Stimulated activated CD4-positive, alpha-beta T cell treated with anti-CD3 and anti-CD28 coated beads, Interleukin-4, amount 100 ng/mL, for 48 hours (primary cell): ENCODE measurements around the gene MANSC1.
A peak's percentile ranks its signal among the peaks of the same experiment; 100 is the strongest.
"Not testable (repeated sequence)": the region's sequence is repeated elsewhere in the genome, so short reads cannot be mapped to it uniquely, and the experiment has no call there.

ENCODE experiments used
- DNase-seq, 2 donors: peaks; one replicate each; pipeline ENCODE4 v3.0.0-alpha.2; 2020; ENCODE audit warnings: low read depth in 2 of 2

MANSC1 gene

DNA sequence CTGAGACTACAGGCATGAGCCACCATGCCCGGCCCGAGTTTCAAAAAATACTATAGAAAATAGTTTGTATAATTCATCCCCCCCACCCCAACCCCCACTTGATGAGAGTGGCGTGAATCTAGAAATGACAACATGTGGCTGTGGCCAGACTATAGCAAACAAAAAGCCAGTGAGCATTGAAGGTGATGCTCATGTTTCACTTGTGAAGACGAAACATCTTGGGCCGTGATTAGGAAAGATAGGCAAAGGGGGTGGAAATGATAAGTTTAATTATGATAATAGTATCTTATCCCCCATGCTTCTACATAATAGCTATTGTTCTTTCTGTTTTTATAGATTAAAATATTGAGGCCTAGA is 15.4 kb upstream of the MANSC1 start:
- no peak for DNase-seq

DNA sequence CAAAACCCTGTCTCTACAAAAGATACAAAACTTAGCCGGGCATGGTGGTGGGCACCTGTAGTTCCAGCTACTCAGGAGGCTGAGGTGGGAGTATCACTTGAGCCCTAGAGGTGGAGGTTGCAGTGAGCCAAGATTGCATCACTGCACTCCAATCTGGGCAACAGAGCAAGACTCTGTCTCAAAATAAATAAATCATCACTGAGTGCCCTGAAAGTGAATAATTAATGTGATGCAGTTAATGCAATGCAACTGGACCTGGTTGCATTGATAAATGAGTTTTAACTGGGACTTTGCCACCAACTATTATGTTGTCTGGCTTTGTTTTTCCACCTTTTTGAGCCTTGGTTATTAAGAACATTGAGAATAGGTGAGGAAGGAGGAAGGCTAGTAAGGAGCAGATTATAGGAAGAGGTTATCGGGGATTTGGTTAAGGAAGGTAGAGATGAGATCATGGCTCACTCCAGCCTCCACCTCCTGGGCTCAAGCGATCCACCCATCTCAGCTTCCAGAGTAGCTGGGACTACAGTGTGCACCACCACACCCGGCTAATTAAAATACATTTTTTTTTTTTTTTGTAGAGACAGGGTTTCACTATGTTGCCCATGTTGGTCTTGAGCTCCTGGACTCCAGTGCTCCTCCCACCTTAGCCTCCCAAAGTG is 14.9 kb upstream of the MANSC1 start:
- no peak for DNase-seq

- no peak for DNase-seq
Observed at GRCh38 chr12:12358528-12358927, 8.5 kb upstream of the MANSC1 start.

DNA sequence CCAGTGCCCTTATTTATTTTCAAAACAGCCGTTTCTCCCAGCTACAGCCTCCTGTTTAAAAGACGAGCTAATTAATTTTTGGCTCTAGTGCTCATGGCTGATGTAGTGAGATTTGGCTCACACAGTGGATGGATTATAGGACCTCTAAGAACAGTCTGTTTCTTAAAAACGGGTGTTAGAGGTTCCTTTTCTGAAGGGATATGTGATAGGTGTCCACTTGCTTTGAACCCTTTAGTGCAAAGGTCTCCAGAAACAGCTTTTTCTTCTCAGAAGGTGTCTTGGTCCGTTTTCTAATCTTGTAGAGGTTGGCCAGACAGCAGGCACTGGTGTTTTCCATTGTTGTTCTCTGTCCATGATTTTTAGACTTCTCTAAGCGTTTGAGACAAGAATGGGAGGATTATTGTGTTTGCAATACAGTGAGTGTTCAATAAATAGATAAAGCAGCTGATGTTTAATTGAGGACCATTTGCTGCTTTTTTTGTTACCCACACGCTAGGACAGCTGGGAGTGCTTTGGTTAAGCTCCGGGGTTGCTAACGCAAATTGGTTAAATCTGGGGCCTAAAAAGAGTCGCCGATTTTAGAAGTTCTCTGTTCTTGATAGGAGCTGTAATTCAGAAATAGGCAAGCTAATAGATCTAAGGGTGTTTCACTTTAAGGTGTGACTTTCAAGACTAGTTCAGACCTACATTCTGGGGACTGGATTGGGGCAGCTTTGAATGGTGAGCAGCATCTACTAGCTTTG is 7.8 kb upstream of the MANSC1 start:
- DNase-seq, result no peak

DNA sequence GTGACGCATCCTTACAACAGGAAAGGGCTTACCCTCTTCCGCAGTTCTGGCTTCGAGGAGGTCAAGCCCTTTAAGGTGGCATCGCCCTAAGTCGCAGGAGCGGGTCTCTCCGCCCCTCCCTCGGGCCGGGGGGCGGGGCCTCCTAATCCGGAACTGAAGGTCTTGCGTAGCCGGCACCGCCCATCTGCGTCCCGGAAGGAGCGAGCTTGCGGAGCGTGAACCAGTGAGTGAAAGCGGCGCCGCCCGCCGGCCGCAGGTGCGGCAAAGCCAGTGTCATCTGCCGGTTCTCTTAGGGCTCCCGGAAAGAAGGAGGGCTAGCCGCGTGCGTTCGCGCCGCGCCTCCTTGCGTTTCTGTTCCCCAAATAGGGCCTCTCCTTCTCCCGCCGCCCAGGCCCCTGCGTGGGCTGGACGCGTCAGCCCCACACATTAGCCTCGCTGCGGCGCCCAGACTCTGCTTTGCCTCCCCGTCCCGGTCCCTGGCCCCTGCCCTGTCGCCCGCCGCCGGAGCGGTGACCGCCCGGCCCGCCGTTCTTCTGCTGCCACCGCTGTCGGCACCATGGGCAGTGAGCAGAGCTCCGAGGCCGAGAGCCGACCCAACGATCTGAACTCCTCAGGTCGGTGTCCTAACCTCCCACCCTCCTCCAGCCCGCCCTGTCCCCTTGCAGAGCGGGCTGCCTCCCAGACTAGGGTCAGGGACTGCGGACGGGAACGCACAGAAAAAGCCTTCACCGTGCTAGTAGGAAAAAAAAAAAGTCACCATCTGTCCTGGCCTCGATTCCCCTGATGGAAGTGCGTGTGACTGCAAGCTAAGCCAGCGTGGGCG is 7.1 kb upstream of the MANSC1 start, which contains the start of gene BORCS5:
Gene BORCS5, plus strand, starts transcription at position 183 of the 823 bp plus-strand sequence. Its CDS starts 374 bp downstream, at position 557.
- DNase-seq, result peak; percentile 96 to 99

DNA sequence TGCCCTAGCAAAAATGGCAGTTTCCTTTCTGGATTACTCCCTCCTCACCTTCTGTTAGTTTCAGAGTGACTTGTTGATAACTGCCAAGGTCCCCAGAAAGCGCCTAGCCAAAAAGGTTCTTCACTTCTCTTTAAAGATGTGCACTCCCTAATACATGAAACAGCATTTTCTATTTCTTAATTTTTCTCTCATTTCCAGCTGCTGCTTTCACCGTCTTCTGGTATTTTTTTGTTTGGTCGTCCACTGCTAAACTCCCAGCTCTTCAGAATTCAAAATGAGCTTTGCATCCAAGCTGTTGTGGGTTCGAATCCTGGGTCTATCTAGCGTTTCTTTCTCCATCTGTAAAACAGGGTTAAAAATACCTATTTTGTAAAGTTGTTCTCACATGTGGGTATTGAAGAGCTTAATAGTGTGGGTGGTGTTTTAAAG is 6.4 kb upstream of the MANSC1 start:
- no peak for DNase-seq

GRCh38 chr12:12353807-12354206 is 3.8 kb upstream of the MANSC1 start:
- no peak for DNase-seq

DNA sequence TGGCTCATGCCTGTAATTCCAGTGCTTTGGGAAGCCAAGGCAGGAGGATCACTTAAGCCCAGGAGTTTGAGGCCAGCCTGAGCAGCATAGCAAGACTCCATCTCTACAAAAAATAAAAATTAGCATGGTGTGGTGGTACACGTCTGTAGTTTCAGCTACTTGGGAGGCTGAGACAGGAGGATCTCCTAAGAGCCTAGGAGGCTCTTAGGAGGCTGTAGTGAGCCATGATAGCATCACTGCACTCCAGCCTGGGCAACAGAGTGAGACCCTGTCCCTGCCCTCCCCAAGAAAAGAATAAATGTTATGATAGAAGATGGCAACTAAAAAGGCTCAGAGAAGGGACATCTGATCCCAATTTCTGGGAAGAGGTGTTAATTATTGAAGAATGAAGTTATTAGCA is 3.2 kb upstream of the MANSC1 start:
- no peak for DNase-seq

DNA sequence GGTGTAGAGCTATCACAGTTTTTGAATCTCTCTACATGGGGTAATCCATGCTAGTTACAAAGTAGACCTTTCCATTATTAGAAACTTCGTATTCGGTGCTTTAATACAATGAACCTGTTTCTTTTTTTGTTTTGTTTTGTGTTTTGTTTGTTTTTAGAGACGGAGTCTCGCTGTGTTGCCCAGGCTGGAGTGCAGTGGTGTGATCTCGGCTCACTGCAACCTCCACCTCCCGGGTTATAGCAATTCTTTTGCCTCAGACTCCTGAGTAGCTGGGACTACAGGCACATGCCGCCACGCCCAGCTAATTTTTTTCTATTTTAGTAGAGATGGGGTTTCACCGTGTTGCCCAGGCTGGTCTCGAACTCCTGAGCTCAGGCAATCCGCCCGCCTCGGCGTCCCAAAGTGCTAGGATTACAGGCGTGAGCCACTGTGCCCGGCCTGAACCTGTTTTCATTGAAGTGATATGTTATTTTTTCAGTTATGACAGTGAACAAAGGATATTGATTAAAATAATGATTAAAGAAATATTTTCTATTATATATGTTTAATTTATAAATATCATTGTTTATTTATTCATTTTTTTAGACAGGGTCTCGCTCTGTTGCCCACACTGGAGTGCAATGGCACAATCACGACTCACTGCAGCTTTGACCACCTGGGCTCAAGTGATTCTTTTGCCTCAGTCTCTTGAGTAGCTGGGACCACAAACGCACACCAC is 1.6 kb upstream of the MANSC1 start:
- not testable (repeated sequence) for DNase-seq

DNA sequence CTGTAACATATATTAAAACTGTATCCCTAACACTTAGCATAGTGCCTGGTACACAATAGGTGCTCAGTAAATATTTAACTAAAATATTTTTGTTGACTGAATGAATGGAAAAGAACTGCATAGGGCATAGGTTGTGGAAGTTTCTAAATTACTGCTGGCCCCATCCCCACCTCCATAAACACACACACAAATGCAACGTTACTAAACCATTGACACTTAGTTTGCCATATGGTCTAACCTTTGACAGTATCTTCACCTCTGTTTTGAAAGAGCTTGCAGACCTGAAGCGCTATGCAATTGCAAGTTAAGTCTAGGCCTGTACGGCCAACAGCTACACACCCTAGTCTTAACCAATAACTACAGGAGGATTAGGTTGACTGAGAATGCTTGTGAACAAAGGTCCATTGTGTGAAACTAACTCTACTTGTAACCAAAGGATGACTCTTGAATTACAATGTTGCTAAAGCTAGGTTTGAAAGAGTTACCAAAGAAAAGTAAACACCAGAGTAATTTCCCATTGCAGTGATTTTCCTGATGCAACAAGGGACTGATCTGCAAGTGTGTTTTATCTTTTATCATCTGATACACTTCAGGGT is 924 bp upstream of the MANSC1 start:
- DNase-seq, result no peak

GRCh38 chr12:12338527-12339168 is 11.4 kb downstream of the MANSC1 start:
- DNase-seq, result no peak

- DNase-seq, result no peak
Observed at GRCh38 chr12:12336511-12336910, 13.5 kb downstream of the MANSC1 start.

- DNase-seq, result no peak
Observed at GRCh38 chr12:12336049-12336411, 14.0 kb downstream of the MANSC1 start.

DNA sequence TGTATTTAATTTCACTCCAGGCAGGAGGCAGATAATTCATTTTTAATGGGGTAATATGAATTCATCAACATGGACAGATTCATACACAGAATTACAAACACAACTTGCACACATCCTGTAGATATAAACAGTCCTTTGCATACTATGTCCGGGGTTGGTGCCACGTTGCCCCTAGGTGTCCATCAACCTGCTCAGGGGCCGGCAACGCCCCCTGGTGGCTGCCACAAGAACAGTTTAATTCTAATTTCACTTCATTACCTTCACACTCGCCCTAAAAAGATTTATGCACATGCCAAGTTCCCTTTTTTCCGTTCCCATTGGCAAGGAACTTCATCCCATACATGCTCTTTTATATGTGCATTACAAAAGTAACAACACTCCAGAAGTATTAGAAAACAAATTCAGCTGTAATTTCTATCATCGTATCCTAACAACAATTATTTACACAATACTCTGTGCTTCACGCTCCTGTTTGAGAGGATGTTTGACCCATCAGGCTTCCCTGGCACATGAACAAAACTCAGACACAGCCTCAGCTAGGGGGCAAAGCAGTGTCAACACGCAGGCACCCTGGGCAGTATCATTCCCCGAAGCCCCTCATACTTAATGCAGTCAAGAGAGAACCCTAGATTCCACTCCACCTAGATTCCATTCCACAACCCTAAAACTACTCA is 15.5 kb downstream of the MANSC1 start:
- peak; percentile 56 to 58 for DNase-seq

- no peak for DNase-seq
Observed at GRCh38 chr12:12333407-12334366, 16.4 kb downstream of the MANSC1 start.

DNA sequence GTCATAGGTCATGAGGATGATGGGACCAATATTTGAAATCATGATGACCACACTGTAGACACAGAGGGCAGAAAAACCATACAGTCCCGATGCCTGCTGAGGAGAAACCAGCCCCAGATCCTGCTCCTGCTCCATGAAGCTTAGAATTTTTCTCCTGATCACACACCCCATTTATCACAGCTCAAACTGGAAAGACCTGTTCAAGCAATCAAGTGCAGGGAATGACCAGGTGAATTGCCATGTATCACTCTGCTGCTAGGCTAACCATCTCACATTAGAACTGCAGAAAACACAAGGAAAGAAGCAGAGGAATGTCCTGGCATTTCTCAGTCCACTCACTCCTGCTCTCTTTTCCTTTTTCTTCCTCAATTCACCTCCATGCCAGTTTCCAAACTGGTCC is 18.1 kb downstream of the MANSC1 start:
- no peak for DNase-seq

GRCh38 chr12:12331244-12331771 is 18.7 kb downstream of the MANSC1 start:
- DNase-seq, result no peak

- DNase-seq, result no peak
Observed at GRCh38 chr12:12327802-12328201, 22.2 kb downstream of the MANSC1 start.

- no peak for DNase-seq
Observed at GRCh38 chr12:12326262-12326661, 23.8 kb downstream of the MANSC1 start.
